WTC11 (cell line): ENCODE data around the gene CST5. TPM values are rescaled to one million over a fixed set of nuclear protein-coding genes. Genes with fewer than 3 reads are reported as not detected.
"Not testable (repeated sequence)": the region's sequence is repeated elsewhere in the genome, so short reads cannot be mapped to it uniquely, and the experiment has no call there.

Experiments
- ATAC-seq: fragments of 200-7000 bp; cut with Tn5 transposase; 2 replicates; pipeline ENCODE4 v1.10.0; 2021; ENCODE audit warnings: mild to moderate bottlenecking, moderate library complexity
- CTCF ChIA-PET: fragments of 300-600 bp; sonication (Branson Sonifier 250); formaldehyde crosslinking; loops from one replicate; lab custom pipeline; 2021; ENCODE audit warnings: antibody characterized with exemption; lab: Charles Lee
- POLR2A ChIA-PET: fragments of 350-600 bp; sonication (Branson Sonifier 250); formaldehyde crosslinking; loops from one replicate; lab custom pipeline; 2021; ENCODE audit warnings: antibody characterized with exemption; lab: Charles Lee
- DNase-seq: peaks from one replicate; pipeline ENCODE4 v3.0.0; 2021; ENCODE audit warnings: low spot score
- H3K27ac Mint-ChIP-seq: 2 replicates; pipeline ENCODE4 v1.8.0; 2021; ENCODE audit warnings: mixed read lengths
- H3K27me3 Mint-ChIP-seq: 2 replicates; pipeline ENCODE4 v1.8.0; 2021; ENCODE audit warnings: low read depth, mild to moderate bottlenecking, moderate library complexity, mixed read lengths
- H3K36me3 Mint-ChIP-seq: 2 replicates; pipeline ENCODE4 v1.8.0; 2021; ENCODE audit warnings: mixed read lengths
- H3K4me1 Mint-ChIP-seq: 2 replicates; pipeline ENCODE4 v1.8.0; 2022; ENCODE audit warnings: mixed read lengths
- H3K4me3 Mint-ChIP-seq: 2 replicates; pipeline ENCODE4 v1.8.0; 2021; ENCODE audit warnings: mild to moderate bottlenecking, moderate library complexity, mixed read lengths
- H3K9me3 Mint-ChIP-seq: 2 replicates; pipeline ENCODE4 v1.8.0; 2021; ENCODE audit warnings: mixed read lengths
- CBFB ChIP-seq: sonication (generic); formaldehyde crosslinking; IDR thresholded peaks from 2 replicates; pipeline ENCODE4 v1.8.1; 2022; ENCODE audit warnings: mild to moderate bottlenecking, low read depth, missing genetic modification reagents
- CREB1 ChIP-seq: sonication (generic); formaldehyde crosslinking; IDR thresholded peaks from 2 replicates; pipeline ENCODE4 v1.8.0; 2023; ENCODE audit warnings: mild to moderate bottlenecking, missing genetic modification reagents
- ELF4 ChIP-seq: sonication (generic); formaldehyde crosslinking; IDR thresholded peaks from 2 replicates; pipeline ENCODE4 v1.8.1; 2022; ENCODE audit warnings: low read depth, mild to moderate bottlenecking, moderate library complexity, missing genetic modification reagents
- FOXK1 ChIP-seq: sonication (generic); formaldehyde crosslinking; IDR thresholded peaks from 2 replicates; pipeline ENCODE4 v1.8.0; 2022; ENCODE audit warnings: mild to moderate bottlenecking, moderate library complexity, missing genetic modification reagents
- IRF2 ChIP-seq: sonication (generic); formaldehyde crosslinking; IDR thresholded peaks from 2 replicates; pipeline ENCODE4 v1.8.0; 2022; ENCODE audit warnings: low read depth, missing genetic modification reagents, borderline replicate concordance
- MAX ChIP-seq: sonication (generic); formaldehyde crosslinking; IDR thresholded peaks from 2 replicates; pipeline ENCODE4 v1.8.0; 2022; ENCODE audit warnings: mild to moderate bottlenecking, missing genetic modification reagents
- MYBL2 ChIP-seq: sonication (generic); formaldehyde crosslinking; IDR thresholded peaks from 2 replicates; pipeline ENCODE4 v1.8.1; 2023; ENCODE audit warnings: mild to moderate bottlenecking, moderate library complexity, missing genetic modification reagents
- ZNF416 ChIP-seq: fragments of 250-450 bp; sonication (Bioruptor Pico); IDR thresholded peaks from 2 replicates; pipeline ENCODE4 v1.9.0; 2021; ENCODE audit warnings: mild to moderate bottlenecking, inconsistent platforms
- ZNF423 ChIP-seq: fragments of 250-450 bp; sonication (Bioruptor Pico); IDR thresholded peaks from 2 replicates; pipeline ENCODE4 v2.1.2; 2022; ENCODE audit warnings: mild to moderate bottlenecking, moderate library complexity
- total RNA-seq: library from RNA; stranded (reverse); gene quantifications from 3 replicates; pipeline ENCODE4 v1.2.3, GENCODE V29; 2021
- TF ChIP-seq, protein P1 (sequence below): sonication (generic); formaldehyde crosslinking; IDR thresholded peaks from 2 replicates; pipeline ENCODE4 v1.8.0; 2023; ENCODE audit warnings: mild to moderate bottlenecking, missing genetic modification reagents
- TF ChIP-seq, protein P2 (sequence below): sonication (generic); formaldehyde crosslinking; IDR thresholded peaks from 2 replicates; pipeline ENCODE4 v1.8.1; 2022; ENCODE audit warnings: mild to moderate bottlenecking, missing genetic modification reagents, moderate library complexity, borderline replicate concordance
- TF ChIP-seq, protein P3 (sequence below): sonication (generic); formaldehyde crosslinking; IDR thresholded peaks from 2 replicates; pipeline ENCODE4 v1.8.1; 2022; ENCODE audit warnings: low read depth, missing genetic modification reagents, borderline replicate concordance
- TF ChIP-seq, protein P4 (sequence below): sonication (generic); formaldehyde crosslinking; IDR thresholded peaks from 2 replicates; pipeline ENCODE4 v1.8.1; 2023; ENCODE audit warnings: mild to moderate bottlenecking, missing genetic modification reagents, moderate library complexity
- TF ChIP-seq, protein P5 (sequence below): sonication (generic); formaldehyde crosslinking; IDR thresholded peaks from 2 replicates; pipeline ENCODE4 v1.8.1; 2022; ENCODE audit warnings: mild to moderate bottlenecking, moderate library complexity, missing genetic modification reagents

CST5 gene
- total RNA-seq, 1 experiment from 2014 or later = not detected

DNA sequence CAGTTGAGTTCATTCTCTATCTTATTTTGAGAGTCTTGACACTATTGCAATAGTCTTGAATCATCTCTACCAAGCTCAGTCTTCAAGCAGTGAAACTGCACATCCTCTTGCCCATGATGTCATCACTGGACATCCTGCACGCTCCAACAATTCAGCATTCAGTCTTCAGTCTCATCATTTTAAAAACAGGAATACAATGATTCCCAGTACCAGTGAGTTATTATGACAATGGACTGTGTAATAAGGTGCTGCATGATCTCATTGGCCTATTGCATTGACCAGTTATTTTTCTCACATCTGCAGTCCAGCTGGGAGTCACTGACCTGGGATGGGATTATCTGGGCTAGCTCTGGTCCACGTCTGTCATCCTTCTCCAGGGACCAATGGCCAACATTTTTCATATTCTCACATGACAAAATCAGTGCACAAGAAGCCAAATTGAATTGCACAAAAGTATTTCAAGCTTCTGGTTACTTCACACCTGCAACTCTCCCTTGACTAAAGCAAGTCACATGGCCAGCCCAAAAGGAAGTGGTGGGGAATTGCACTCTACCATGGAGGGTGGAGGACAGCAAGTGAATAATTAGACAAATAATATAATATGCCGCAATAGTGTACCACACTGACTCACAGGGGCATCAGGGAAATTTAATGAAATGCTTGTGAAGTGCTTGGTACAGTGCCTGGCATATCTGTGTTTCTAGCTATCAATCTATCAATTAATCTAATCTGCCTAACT, 46.6 kb downstream of the CST5 start:
- ChIA-PET POLR2A (no interaction called here), CTCF (no interaction called here)
- Mint-ChIP-seq H3K4me3 (no peak overlapping the region), H3K27ac (no peak overlapping the region), H3K27me3 (peaks cover 12% of the 10 kb centered on the region), H3K36me3 (peaks cover 6% of the 10 kb centered on the region), H3K9me3 (peaks cover 17% of the 10 kb centered on the region), H3K4me1 (0 out of 2 replicates have a peak, but pooled peaks cover 4% of the 10 kb centered on the region)
- TF ChIP-seq, protein P1, sequence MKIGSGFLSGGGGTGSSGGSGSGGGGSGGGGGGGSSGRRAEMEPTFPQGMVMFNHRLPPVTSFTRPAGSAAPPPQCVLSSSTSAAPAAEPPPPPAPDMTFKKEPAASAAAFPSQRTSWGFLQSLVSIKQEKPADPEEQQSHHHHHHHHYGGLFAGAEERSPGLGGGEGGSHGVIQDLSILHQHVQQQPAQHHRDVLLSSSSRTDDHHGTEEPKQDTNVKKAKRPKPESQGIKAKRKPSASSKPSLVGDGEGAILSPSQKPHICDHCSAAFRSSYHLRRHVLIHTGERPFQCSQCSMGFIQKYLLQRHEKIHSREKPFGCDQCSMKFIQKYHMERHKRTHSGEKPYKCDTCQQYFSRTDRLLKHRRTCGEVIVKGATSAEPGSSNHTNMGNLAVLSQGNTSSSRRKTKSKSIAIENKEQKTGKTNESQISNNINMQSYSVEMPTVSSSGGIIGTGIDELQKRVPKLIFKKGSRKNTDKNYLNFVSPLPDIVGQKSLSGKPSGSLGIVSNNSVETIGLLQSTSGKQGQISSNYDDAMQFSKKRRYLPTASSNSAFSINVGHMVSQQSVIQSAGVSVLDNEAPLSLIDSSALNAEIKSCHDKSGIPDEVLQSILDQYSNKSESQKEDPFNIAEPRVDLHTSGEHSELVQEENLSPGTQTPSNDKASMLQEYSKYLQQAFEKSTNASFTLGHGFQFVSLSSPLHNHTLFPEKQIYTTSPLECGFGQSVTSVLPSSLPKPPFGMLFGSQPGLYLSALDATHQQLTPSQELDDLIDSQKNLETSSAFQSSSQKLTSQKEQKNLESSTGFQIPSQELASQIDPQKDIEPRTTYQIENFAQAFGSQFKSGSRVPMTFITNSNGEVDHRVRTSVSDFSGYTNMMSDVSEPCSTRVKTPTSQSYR = no peak
- TF ChIP-seq, protein P2, sequence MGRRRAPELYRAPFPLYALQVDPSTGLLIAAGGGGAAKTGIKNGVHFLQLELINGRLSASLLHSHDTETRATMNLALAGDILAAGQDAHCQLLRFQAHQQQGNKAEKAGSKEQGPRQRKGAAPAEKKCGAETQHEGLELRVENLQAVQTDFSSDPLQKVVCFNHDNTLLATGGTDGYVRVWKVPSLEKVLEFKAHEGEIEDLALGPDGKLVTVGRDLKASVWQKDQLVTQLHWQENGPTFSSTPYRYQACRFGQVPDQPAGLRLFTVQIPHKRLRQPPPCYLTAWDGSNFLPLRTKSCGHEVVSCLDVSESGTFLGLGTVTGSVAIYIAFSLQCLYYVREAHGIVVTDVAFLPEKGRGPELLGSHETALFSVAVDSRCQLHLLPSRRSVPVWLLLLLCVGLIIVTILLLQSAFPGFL = no peak
- no peak for TF ChIP-seq IRF2 (CRISPR knock-in tag)
- TF ChIP-seq CBFB (CRISPR knock-in tag) = no peak
- no peak for TF ChIP-seq ZNF423 (CRISPR knock-in tag)
- TF ChIP-seq, protein P3, sequence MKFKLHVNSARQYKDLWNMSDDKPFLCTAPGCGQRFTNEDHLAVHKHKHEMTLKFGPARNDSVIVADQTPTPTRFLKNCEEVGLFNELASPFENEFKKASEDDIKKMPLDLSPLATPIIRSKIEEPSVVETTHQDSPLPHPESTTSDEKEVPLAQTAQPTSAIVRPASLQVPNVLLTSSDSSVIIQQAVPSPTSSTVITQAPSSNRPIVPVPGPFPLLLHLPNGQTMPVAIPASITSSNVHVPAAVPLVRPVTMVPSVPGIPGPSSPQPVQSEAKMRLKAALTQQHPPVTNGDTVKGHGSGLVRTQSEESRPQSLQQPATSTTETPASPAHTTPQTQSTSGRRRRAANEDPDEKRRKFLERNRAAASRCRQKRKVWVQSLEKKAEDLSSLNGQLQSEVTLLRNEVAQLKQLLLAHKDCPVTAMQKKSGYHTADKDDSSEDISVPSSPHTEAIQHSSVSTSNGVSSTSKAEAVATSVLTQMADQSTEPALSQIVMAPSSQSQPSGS (CRISPR knock-in tag) = no peak
- TF ChIP-seq, protein P4, sequence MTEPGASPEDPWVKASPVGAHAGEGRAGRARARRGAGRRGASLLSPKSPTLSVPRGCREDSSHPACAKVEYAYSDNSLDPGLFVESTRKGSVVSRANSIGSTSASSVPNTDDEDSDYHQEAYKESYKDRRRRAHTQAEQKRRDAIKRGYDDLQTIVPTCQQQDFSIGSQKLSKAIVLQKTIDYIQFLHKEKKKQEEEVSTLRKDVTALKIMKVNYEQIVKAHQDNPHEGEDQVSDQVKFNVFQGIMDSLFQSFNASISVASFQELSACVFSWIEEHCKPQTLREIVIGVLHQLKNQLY (CRISPR knock-in tag) = no peak
- TF ChIP-seq, protein P5, sequence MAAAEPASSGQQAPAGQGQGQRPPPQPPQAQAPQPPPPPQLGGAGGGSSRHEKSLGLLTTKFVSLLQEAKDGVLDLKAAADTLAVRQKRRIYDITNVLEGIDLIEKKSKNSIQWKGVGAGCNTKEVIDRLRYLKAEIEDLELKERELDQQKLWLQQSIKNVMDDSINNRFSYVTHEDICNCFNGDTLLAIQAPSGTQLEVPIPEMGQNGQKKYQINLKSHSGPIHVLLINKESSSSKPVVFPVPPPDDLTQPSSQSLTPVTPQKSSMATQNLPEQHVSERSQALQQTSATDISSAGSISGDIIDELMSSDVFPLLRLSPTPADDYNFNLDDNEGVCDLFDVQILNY (CRISPR knock-in tag) = no peak
- TF ChIP-seq ELF4 (CRISPR knock-in tag) = no peak
- no peak for TF ChIP-seq MYBL2 (CRISPR knock-in tag)
- no peak for TF ChIP-seq MAX (CRISPR knock-in tag)
- ATAC-seq (no peak), DNase-seq (no peak)

GRCh38 chr20:23831961-23832360, 47.6 kb downstream of the CST5 start:
- peaks cover 17% of the 10 kb centered on the region for H3K9me3 Mint-ChIP-seq
- POLR2A ChIA-PET, ATAC-seq, H3K4me1 Mint-ChIP-seq, H3K4me3 Mint-ChIP-seq, H3K27ac Mint-ChIP-seq, H3K36me3 Mint-ChIP-seq, DNase-seq, CTCF ChIA-PET: not testable (repeated sequence)
- H3K27me3 Mint-ChIP-seq = peaks cover 12% of the 10 kb centered on the region

GRCh38 chr20:23826541-23827021, 53.0 kb downstream of the CST5 start, which contains the start of gene CST2:
TSS of gene CST2 (minus strand) at chr20:23826729. CDS start at chr20:23826660, 69 bp downstream.
- no peaks in the 10 kb centered on the region for H3K9me3 Mint-ChIP-seq
- TF ChIP-seq, protein P3 (CRISPR knock-in tag) = no peak
- TF ChIP-seq MYBL2 (CRISPR knock-in tag) (no peak), ZNF416 (CRISPR knock-in tag) (no peak), ZNF423 (CRISPR knock-in tag) (no peak), FOXK1 (CRISPR knock-in tag) (no peak), CREB1 (CRISPR knock-in tag) (no peak)
- TF ChIP-seq, protein P5 (CRISPR knock-in tag) = no peak
- TF ChIP-seq, all 79 proteins: peak for 0
- POLR2A ChIA-PET = no interaction called here
- no peak for DNase-seq
- ATAC-seq = peak; percentile 70
- CTCF ChIA-PET = no interaction called here
- no peaks in the 10 kb centered on the region; the same call in 1 of the 2 replicates for H3K27me3 Mint-ChIP-seq
- H3K4me1 Mint-ChIP-seq = peaks cover 16% of the 10 kb centered on the region
- H3K36me3 Mint-ChIP-seq = no peaks in the 10 kb centered on the region
- no peak within 1 kb of the TSS for H3K27ac Mint-ChIP-seq
- H3K4me3 Mint-ChIP-seq = no peak within 1 kb of the TSS
